ENCODE measurements around the gene C6orf89. TPM values are rescaled to one million over a fixed set of nuclear protein-coding genes. Genes with fewer than 3 reads are reported as not detected.

The C6orf89 gene
- total and polyA plus RNA-seq, 2 of the 8 experiments (the other 6 are each of a cell fraction or from before 2014, with no cell fraction given) = 4.6 to 12.3 TPM

- TF ChIP-seq E2F6 (IDR thresholded peaks at IDR 0.05) = no peak
- no peak for TF ChIP-seq ATF3 (IDR thresholded peaks at IDR 0.05; ENCODE audit: insufficient read depth, low read depth, low read length)
- TF ChIP-seq KDM1A (IDR thresholded peaks at IDR 0.05; ENCODE audit: borderline replicate concordance, low read length) = no peak
These were observed 38.4 kb downstream of the C6orf89 start (continued) for GRCh38 chr6:36924131-36924530.
